Right lobe of liver (tissue), 4 donors: Measurements from ENCODE around the gene ART4.

Source experiments
- CTCF ChIP-seq, 4 donors: fragments of 200-600 bp in 3 of 4; fragments of 450-650 bp in 1 of 4; IDR thresholded peaks; one replicate each; pipeline versions ENCODE4 v1.5.1 to v1.8.0; 2016 to 2022; ENCODE audit warnings: antibody characterized with exemption in 4 of 4, mild to moderate bottlenecking in 2 of 4
- POLR2A ChIP-seq: fragments of 450-650 bp; IDR thresholded peaks from one replicate; pipeline ENCODE4 v1.6.1; 2017; ENCODE audit warnings: antibody characterized with exemption, mild to moderate bottlenecking
- donor health status: DM: no; HTN: no; CAD: no.
- donor health status: DM: no; HTN: no; CAD: no.
- donor health status: DM: no; HTN: yes; CAD: no.

DNA sequence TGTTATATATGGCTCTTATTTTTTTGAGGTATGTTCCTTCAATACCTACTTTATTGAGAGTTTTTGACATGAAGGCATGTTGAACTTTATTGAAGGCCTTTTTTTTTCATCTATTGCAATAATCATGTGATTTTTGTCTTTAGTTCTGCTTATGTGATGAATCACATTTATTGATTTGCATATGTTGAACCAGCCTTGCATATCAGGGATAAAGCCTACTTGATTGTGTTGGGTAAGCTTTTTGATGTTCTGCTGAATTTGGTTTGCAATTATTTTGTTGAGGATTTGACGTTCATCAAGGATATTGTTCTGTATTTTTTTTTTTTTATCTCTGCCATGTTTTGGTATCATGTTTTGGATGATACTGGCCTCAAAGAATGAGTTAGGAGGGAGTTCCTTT, 15.2 kb upstream of the ART4 start:
- TF ChIP-seq CTCF (IDR thresholded peaks at IDR 0.05) (no peak), POLR2A (no peak)
